GM12878 (cell line): ENCODE results near the gene NCKAP5. TPM values are rescaled to one million over a fixed set of nuclear protein-coding genes. Genes with fewer than 3 reads are reported as not detected.

ENCODE experiments used
- ATAC-seq: fragments of 200-7000 bp; cut with Tn5 transposase; 3 replicates; pipeline ENCODE4 v1.9.1; 2020; ENCODE audit warnings: mild to moderate bottlenecking, moderate library complexity
- BruUV-seq: library from RNA; stranded (reverse); fragments of 400-500 nt; replicated peaks from 2 replicates; lab custom pipeline; 2021; lab: Mats Ljungman, UMichigan
- CTCF ChIA-PET: fragments of 300-600 bp; sonication (Branson Sonifier 250); formaldehyde crosslinking; extraction: SDS; loops from one replicate; lab custom pipeline; 2021; ENCODE audit warnings: inconsistent platforms; lab: Yijun Ruan, JAX
- POLR2A ChIA-PET: fragments of 350-600 bp; formaldehyde crosslinking; extraction: SDS; loops from one replicate; lab custom pipeline; 2021; ENCODE audit warnings: inconsistent platforms; lab: Charles Lee
- RAD21 ChIA-PET: fragments of 300-600 bp; sonication (Branson Sonifier 250); formaldehyde crosslinking; loops from one replicate; lab custom pipeline; 2023; ENCODE audit warnings: antibody characterized with exemption; ENCODE audit not compliant: unreplicated experiment; lab: Charles Lee
- SMC1A ChIA-PET: fragments of 300-600 bp; sonication (Branson Sonifier 250); formaldehyde crosslinking; loops from one replicate; lab custom pipeline; 2023; ENCODE audit not compliant: unreplicated experiment, uncharacterized antibody; lab: Charles Lee
- DNase-seq: peaks from one replicate; pipeline ENCODE4 v3.0.0-alpha.2; 2011; ENCODE audit warnings: low read depth, low spot score
- FAIRE-seq: peaks from 3 replicates; lab custom pipeline; 2011; peaks lifted over from hg19 to GRCh38; lab: Jason Lieb, UNC
- H2AFZ ChIP-seq: 2 replicates; pipeline ENCODE4 v1.6.0; 2011; ENCODE audit warnings: low read depth, low read length, control low read depth; ENCODE audit not compliant: control insufficient read depth
- H3K27ac ChIP-seq: 2 replicates; pipeline ENCODE4 v1.5.1; 2011; ENCODE audit warnings: control low read depth; ENCODE audit not compliant: control insufficient read depth, insufficient read depth
- H3K27me3 ChIP-seq, 2 experiments: replicated peaks in 1 of 2; 2 replicates each; pipeline versions ENCODE4 v1.6.0 to v1.6.1; 2011; ENCODE audit warnings: low read length in 1 of 2; ENCODE audit not compliant: control insufficient read depth in 2 of 2, insufficient read depth in 2 of 2
- H3K36me3 ChIP-seq, 2 experiments: 2 replicates each; pipeline ENCODE4 v1.5.1; 2011; ENCODE audit warnings: low read length in 1 of 2; ENCODE audit not compliant: control insufficient read depth in 2 of 2, insufficient read depth in 2 of 2
- H3K4me1 ChIP-seq: 2 replicates; pipeline ENCODE4 v1.6.1; 2011; ENCODE audit warnings: mild to moderate bottlenecking, low read length, moderate library complexity, mixed read lengths; ENCODE audit not compliant: control insufficient read depth, insufficient read depth
- H3K4me2 ChIP-seq: 2 replicates; pipeline ENCODE4 v1.6.0; 2011; ENCODE audit warnings: control low read depth; ENCODE audit not compliant: control insufficient read depth, insufficient read depth
- H3K4me3 ChIP-seq: fragments of 200-600 bp; sonication (generic); 2 replicates; pipeline ENCODE4 v1.5.1; 2016
- H3K79me2 ChIP-seq: 2 replicates; pipeline ENCODE4 v1.6.0; 2011; ENCODE audit warnings: low read length; ENCODE audit not compliant: control insufficient read depth, insufficient read depth
- H3K9ac ChIP-seq: 2 replicates; pipeline ENCODE4 v1.8.0; 2011; ENCODE audit warnings: low read length, control low read depth, mixed read lengths; ENCODE audit not compliant: control insufficient read depth, insufficient read depth
- H3K9me3 ChIP-seq: replicated peaks from 3 replicates; pipeline ENCODE4 v1.5.1; 2011; ENCODE audit warnings: mild to moderate bottlenecking, low read length; ENCODE audit not compliant: control insufficient read depth, insufficient read depth
- H4K20me1 ChIP-seq: 2 replicates; pipeline ENCODE4 v1.6.0; 2011; ENCODE audit not compliant: control insufficient read depth, insufficient read depth
- CBX5 ChIP-seq: sonication (generic); IDR thresholded peaks from 2 replicates; pipeline ENCODE4 v1.6.1; 2016; ENCODE audit warnings: low read depth, moderate library complexity, mild to moderate bottlenecking, inconsistent platforms
- MLLT1 ChIP-seq: fragments of 450-650 bp; IDR thresholded peaks from 2 replicates; pipeline ENCODE4 v1.6.1; 2016; ENCODE audit warnings: mild to moderate bottlenecking
- NFIC ChIP-seq: IDR thresholded peaks from 2 replicates; pipeline ENCODE4 v1.6.1; 2012; ENCODE audit warnings: low read depth, mild to moderate bottlenecking, inconsistent platforms, low read length, moderate library complexity
- REST ChIP-seq: IDR thresholded peaks from 2 replicates; pipeline ENCODE4 v1.6.1; 2012; ENCODE audit warnings: mild to moderate bottlenecking, low read depth, low read length
- WGBS: methylation state at CpG from one replicate; pipeline ENCODE4 v1.1.6; 2016; ENCODE audit warnings: low lambda C conversion rate; ENCODE audit not compliant: insufficient replicate concordance, insufficient coverage; ENCODE audit errors: missing lambda C conversion rate; 5-methylcytosine and 5-hydroxymethylcytosine counted together
- in situ Hi-C: fragments of 300-500 bp; cut with MboI; formaldehyde crosslinking; loops from 9 replicates; pipeline ENCODE4 v1.14.3; 2018; ENCODE audit warnings: mixed read lengths
- intact Hi-C: fragments of 100-400 bp; cut with micrococcal nuclease; formaldehyde crosslinking; loops from one replicate; pipeline ENCODE4 v1.14.2; 2022; ENCODE audit not compliant: unreplicated experiment
- polyA plus RNA-seq, 11 experiments: library from polyadenylated mRNA; depleted of rRNA in 4 of 11; unstranded in 6 of 11; stranded (reverse) in 5 of 11; fragments of >200 nt; fragmentation: Nextera tagmentation in 4 of 11; fragmentation: Illumina TruSeq in 1 of 11; extraction: Ambion mirVana in 4 of 11; extraction: Trizol in 1 of 11; gene quantifications; 1 replicate in 1 of 11; 2 replicates in 10 of 11; pipeline versions ENCODE4 v1.2.1 to v1.2.3, GENCODE V29; 2011 to 2016; ENCODE audit warnings: inconsistent platforms in 2 of 11, missing spikeins in 2 of 11, low read depth in 1 of 11
- total RNA-seq, 4 experiments: library from RNA; depleted of rRNA in 3 of 4; stranded (reverse); fragments of >200 nt in 3 of 4; fragmentation: Illumina TruSeq in 1 of 4; extraction: Trizol in 1 of 4; gene quantifications; 2 replicates each; pipeline versions ENCODE4 v1.2.1 to v1.2.3, GENCODE V29; 2013 to 2021

NCKAP5 gene
- total and polyA plus RNA-seq, 10 of the 15 experiments (the other 5 are each of a cell fraction or from before 2014, with no cell fraction given) = 0.06 to 0.44 (median 0.16) TPM

- Histone ChIP-seq H3K4me1 (no peaks in the 10 kb centered on the region), H3K79me2 (no peaks in the 10 kb centered on the region), H3K9me3 (no peaks in the 10 kb centered on the region), H4K20me1 (no peaks in the 10 kb centered on the region), H2AFZ (no peak overlapping the region), H3K36me3 (no peaks in the 10 kb centered on the region), H3K4me3 (no peak overlapping the region), H3K27ac (no peak overlapping the region), H3K9ac (no peak overlapping the region), H3K4me2 (no peak overlapping the region), H3K27me3 (no peaks in the 10 kb centered on the region)
- SMC1A ChIA-PET = no interaction called here
- WGBS = 18% methylated on average over 4 of the region's 4 CpGs
- FAIRE-seq (no peak), ATAC-seq (no peak), DNase-seq (no peak)
- intact Hi-C loops = no loop called here
- TF ChIP-seq CBX5 = no peak
- TF ChIP-seq REST = no peak
- no peak for TF ChIP-seq MLLT1
- TF ChIP-seq NFIC = no peak
- POLR2A ChIA-PET = no interaction called here
- no TSS peak for BruUV-seq
- in situ Hi-C loops = no loop called here
- RAD21 ChIA-PET = interaction anchor here (0.7 kb wide), 1 partner anchor 17 kb away, joined by 4 read pairs; no protein-coding TSS in a partner anchor
- CTCF ChIA-PET = no interaction called here
Observed at GRCh38 chr2:132873738-132874137, 694.5 kb downstream of the NCKAP5 start.
